AML-193 (cell line): ENCODE results near the gene TMBIM6.

Experiments
- DNase-seq, 2 experiments: peaks; one replicate each; lab custom pipeline; 2025; lab: John Stamatoyannopoulos, UW

The TMBIM6 gene

GRCh38 chr12:49796606-49797448 lies 55.5 kb downstream of the TMBIM6 start:
- no peak for DNase-seq

GRCh38 chr12:49797449-49797776 lies 56.1 kb downstream of the TMBIM6 start:
- DNase-seq = peak in 1 of 2 experiments; percentile 1

GRCh38 chr12:49798248-49798647 lies 56.9 kb downstream of the TMBIM6 start:
- DNase-seq = no peak

GRCh38 chr12:49798934-49799333 lies 57.6 kb downstream of the TMBIM6 start:
- DNase-seq = no peak

- no peak for DNase-seq
Observed at GRCh38 chr12:49800421-49801140, 59.2 kb downstream of the TMBIM6 start.

- DNase-seq = no peak
Observed at GRCh38 chr12:49801141-49802063, 60.0 kb downstream of the TMBIM6 start.

- DNase-seq = no peak
Observed at GRCh38 chr12:49803693-49804450, 62.5 kb downstream of the TMBIM6 start.

- DNase-seq = no peak
Observed at GRCh38 chr12:49804821-49805220, 63.5 kb downstream of the TMBIM6 start.

GRCh38 chr12:49805409-49805808 lies 64.1 kb downstream of the TMBIM6 start:
- DNase-seq = no peak

- no peak for DNase-seq
Observed at GRCh38 chr12:49806321-49806813, 65.0 kb downstream of the TMBIM6 start.

GRCh38 chr12:49806877-49807276 lies 65.5 kb downstream of the TMBIM6 start:
- DNase-seq = no peak

- DNase-seq = no peak
Observed at GRCh38 chr12:49807991-49808580, 66.7 kb downstream of the TMBIM6 start.

- DNase-seq = no peak
Observed at GRCh38 chr12:49808686-49809380, 67.5 kb downstream of the TMBIM6 start.

- no peak for DNase-seq
Observed at GRCh38 chr12:49809381-49809905, 68.1 kb downstream of the TMBIM6 start.

GRCh38 chr12:49809906-49810389 lies 68.6 kb downstream of the TMBIM6 start:
- no peak for DNase-seq

- no peak for DNase-seq
Observed at GRCh38 chr12:49811136-49811535, 69.8 kb downstream of the TMBIM6 start.

- DNase-seq = no peak
Observed at GRCh38 chr12:49811961-49812401, 70.6 kb downstream of the TMBIM6 start.

- DNase-seq = no peak
Observed at GRCh38 chr12:49813131-49813530, 71.8 kb downstream of the TMBIM6 start.
